CD4-positive, alpha-beta T cell treated with Interferon gamma for 1 hour (primary cell): ENCODE measurements around the gene GUCY1A1.
"Not testable (repeated sequence)": the region's sequence is repeated elsewhere in the genome, so short reads cannot be mapped to it uniquely, and the experiment has no call there.

Source experiments
- DNase-seq: peaks from one replicate; pipeline ENCODE4 v3.0.0-alpha.2; 2020

Gene GUCY1A1, protein sequence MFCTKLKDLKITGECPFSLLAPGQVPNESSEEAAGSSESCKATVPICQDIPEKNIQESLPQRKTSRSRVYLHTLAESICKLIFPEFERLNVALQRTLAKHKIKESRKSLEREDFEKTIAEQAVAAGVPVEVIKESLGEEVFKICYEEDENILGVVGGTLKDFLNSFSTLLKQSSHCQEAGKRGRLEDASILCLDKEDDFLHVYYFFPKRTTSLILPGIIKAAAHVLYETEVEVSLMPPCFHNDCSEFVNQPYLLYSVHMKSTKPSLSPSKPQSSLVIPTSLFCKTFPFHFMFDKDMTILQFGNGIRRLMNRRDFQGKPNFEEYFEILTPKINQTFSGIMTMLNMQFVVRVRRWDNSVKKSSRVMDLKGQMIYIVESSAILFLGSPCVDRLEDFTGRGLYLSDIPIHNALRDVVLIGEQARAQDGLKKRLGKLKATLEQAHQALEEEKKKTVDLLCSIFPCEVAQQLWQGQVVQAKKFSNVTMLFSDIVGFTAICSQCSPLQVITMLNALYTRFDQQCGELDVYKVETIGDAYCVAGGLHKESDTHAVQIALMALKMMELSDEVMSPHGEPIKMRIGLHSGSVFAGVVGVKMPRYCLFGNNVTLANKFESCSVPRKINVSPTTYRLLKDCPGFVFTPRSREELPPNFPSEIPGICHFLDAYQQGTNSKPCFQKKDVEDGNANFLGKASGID

DNA sequence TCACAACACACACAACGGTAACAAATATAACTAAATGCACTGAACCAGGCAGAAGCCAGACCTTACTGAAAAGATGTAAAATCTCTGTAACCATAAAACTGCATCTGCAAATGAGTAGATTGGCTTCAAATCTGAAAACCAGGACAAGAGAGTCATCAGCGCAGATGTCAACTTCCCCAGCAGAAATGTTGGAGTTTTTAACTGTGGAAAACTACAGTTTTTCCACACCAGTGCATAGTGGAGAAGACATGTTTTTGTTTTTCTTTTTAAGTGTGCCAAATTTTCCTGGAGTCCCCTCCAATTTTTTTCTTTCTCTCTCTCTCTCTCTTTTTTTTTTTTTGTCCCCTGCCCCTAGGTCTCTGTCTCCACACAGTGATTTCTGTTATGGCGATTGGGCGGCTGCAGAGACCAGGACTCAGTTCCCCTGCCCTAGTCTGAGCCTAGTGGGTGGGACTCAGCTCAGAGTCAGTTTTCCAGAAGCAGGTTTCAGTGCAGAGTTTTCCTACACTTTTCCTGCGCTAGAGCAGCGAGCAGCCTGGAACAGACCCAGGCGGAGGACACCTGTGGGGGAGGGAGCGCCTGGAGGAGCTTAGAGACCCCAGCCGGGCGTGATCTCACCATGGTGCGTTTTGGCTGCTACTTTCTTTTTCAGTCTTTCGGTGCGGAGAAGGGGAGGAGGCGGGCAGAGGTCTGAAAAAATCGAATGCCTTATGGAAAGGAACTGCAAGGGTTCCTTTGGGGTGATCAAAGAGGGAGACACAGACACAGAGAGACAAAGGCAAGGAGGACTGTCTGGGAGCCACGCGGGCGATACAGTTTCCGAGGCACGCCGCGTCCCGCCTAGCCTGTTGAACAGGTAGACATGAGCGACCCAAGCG lies at the start of gene GUCY1A1:
Gene GUCY1A1, plus strand, starts transcription at position 505 of the 878 bp plus-strand sequence. CDS start 30,020 bp downstream, outside the sequence.
- DNase-seq, result no peak

DNA sequence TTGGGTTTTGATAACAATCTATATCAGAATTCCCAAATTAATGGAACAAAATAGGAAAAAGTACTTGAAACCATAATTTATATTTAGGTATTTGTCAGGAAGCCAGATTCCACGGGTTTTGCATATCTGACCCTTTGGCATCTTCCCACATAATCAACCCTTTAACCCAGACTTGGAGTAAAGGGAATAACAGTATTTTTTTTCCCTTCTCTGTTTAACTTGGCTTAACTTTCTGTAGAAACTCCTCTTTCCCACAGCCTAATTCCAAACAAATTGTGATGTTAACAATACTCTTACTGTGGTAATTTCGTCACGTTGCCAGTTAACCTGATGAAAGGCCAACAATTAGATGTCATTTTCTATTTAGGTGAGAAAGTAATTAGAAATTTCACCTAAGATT lies 49.4 kb upstream of the GUCY1A1 start:
- no peak for DNase-seq

DNA sequence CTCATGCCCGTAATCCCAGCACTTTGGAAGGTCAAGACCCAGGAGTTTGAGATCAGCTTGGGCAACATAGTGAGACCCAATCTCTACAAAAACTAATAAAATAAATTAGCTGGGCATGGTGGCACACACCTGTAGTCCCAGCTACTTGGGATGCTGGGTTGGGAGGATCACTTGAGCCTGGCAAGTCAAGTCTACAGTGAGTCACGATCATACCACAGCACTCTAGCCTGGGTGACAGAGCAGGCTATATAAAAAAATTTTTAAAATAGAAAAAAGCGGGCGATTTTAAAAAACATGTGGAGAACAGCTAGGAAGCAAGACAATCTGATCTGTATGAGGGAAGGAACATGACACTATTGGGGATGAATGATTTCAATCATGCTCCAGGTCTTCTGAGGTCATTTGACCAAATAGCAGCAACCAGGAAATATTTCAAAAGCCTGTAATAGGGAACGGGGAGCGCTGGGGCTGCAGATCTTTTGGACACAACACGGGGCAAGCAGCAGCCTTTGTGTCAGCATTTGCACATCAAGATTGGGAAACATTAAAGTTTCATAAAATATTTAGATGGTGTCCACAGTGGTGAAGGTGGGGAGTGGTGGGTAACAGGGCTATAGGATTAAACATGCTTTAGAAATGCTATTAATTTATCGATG lies 48.3 kb upstream of the GUCY1A1 start:
- DNase-seq, result no peak

DNA sequence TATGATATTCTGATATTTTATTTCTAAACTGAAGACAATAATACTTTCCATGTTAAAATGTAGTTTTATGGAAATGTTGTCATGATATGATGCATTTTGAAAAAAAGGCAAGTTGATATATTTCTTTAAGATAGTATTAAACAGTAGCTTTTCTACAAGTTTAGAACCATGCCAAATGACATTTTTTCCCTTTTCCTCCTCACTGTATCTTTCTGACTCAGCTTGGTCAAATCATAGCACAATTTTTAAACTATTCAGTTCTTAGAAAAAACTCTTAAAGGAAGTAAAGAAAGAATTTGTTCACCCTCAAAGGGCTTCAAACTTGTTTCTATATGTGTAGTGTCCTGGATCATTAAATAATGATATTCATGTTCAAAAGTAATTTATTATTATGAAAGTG lies 46.0 kb upstream of the GUCY1A1 start:
- DNase-seq, result no peak

DNA sequence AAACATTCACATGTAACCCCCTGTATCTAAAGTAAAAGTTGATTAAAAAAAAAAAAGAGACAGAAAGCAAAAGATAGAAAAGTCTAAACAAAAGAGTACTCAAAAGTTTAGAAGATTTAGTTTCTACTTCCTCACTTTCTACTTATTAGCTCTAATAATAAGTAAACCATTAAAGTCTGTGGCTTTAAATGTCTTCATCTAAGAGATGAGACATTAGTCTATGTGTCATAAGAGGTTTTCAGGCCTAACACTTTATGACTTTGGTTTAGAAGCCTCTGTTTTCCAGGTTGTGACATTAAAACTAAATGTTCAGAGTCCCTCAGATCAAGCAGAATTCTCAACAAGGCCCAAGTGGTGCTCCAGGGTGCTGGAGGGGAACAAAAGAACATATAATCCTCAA lies 42.2 kb upstream of the GUCY1A1 start:
- no peak for DNase-seq

- DNase-seq, result no peak
These were observed 40.1 kb upstream of the GUCY1A1 start for GRCh38 chr4:155626561-155626960.

DNA sequence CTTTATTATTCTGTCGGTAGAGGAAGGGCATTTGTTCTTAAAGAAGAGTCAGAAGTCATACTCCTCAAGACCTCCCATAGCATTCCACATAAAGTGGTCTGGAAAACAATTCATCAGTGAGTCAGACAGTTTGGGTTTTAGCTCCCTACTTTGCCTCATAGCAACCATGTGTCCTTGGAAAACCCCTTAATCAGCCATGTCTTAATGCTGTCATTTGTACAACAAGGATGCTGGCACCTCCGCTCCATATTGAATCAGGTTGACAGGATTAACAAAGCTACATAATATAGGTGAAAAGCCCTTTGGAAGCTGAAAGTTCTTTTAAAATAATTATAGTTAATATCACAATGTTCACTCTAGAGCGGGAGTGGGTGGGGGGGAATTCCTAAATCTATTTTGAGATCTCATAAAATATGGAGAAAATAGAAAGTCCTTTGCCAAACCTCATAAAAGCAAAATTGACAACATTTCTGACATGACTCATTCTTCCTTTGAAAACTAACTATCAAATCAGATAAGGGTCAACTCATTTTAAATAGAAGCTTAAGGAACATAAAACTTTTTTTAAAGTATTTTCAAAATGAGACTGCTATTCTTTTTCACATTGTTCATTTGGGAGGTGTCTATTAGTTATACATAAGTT lies 37.3 kb upstream of the GUCY1A1 start:
- DNase-seq, result no peak

DNA sequence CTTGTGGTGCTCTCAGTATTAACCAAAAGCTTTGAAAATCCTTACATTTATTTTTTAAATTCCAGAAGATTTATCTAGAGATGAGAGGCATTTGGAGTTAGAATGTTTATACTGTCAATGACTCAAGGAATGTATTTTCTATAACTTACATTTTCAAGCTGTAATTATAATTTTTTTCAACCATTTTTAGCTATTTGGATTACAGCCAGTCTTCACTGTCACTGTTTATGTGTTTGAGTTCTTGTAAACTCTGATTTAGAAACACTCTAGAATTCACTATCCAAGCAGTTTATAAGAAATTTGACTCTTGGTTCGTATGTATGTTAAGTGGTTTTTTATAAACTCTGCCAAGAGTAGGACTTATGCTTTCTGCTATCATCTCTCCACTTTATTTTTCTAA lies 36.7 kb upstream of the GUCY1A1 start:
- no peak for DNase-seq

DNA sequence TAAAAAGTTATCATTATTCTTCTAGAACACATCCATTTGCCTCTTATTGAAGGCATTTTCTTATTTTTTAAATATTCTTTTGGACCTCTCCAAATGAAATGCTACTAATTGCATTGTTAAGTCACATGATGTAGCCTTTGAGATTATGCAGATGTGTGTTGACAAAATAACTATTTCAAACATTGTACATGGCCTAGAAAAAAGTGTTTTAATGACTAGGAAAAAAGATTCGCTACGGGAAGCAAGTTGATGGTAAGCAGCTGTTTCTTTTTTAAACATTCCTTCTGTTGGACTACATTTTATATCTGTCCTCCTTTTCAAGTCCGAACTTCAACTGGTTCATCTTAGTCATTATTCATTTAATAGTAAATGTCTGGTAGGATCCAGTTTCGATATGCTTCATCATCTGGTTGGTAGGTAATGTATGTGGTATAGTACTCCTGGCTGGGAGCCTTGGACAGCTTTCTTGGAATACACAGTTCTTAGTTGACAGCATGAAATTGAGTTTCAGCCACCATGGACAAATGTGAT lies 34.3 kb upstream of the GUCY1A1 start:
- DNase-seq, result no peak

- DNase-seq, result no peak
These were observed 28.3 kb upstream of the GUCY1A1 start for GRCh38 chr4:155638195-155638965.

- DNase-seq, result no peak
These were observed 26.7 kb upstream of the GUCY1A1 start for GRCh38 chr4:155639704-155640523.

- no peak for DNase-seq
These were observed 25.9 kb upstream of the GUCY1A1 start for GRCh38 chr4:155640751-155641150.

DNA sequence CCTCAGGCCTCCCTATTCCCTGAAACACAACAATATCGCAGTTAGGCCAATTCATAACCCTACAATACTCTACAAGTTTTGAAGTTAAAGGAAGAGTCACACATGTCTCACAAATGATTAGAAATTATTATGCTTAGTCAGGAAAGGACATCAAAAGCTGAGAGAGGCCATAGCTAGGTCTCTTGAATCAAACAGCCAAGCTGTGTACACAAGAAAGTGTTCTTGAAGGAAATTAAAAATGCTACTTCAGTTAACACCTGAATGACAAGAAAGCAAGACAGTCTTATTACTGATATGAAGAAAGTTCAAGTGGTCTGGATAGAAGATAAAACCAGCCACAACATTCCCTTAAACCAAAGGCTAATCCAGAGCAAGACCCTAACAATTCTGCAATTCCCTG lies 23.6 kb upstream of the GUCY1A1 start:
- no peak for DNase-seq

DNA sequence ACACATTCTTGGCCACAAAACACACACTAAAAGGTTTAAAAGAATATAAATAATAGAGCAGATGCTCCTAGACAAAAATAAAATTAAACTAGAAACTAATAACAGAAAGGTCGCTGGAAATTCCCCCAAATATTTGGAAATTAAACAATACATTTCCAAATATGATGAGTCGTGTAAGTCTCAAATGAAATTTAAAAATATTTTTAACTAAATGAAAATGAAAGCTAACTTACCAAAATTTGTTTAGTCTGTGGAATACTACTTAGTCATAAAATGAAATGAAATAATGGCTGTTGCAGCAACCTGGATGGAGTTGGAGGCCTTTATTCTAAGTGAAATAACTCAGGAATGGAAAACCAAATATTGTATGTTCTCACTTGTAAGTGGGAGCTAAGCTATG lies 20.6 kb upstream of the GUCY1A1 start:
- no peak for DNase-seq

- not testable (repeated sequence) for DNase-seq
These were observed 15.9 kb upstream of the GUCY1A1 start for GRCh38 chr4:155650785-155651184.

- no peak for DNase-seq
These were observed 13.6 kb upstream of the GUCY1A1 start for GRCh38 chr4:155653052-155653451.

DNA sequence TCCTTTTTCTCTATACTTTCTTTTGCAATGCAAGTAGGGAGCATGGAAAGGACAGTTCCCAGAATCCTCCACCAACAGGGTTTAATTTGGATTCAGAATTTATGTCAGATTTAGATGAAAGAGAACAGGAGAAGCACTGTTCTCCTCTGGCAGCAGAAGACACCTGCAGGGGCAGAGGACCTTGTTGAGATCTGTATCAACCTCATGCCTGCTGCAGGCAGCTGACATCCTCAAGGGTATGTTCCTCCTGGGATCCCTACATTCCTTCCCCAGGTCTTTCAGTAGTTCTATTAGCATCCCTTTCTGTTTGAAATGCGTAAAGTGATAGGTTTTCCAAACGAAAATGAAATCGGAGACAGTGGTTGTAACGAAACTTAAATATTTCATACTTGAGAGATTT lies 10.6 kb upstream of the GUCY1A1 start:
- DNase-seq, result no peak

GRCh38 chr4:155657169-155657568 lies 9.5 kb upstream of the GUCY1A1 start:
- DNase-seq, result no peak

GRCh38 chr4:155657985-155658680 lies 8.5 kb upstream of the GUCY1A1 start:
- DNase-seq, result no peak

- no peak for DNase-seq
These were observed 8.0 kb upstream of the GUCY1A1 start for GRCh38 chr4:155658681-155659064.
